Measurements from ENCODE around the gene AJAP1.

Gene AJAP1

GRCh38 chr1:4755864-4756504 is 101.6 kb downstream of the AJAP1 start:
- no peak for TF ChIP-seq CTCF (IDR thresholded peaks at IDR 0.05; ENCODE audit: extremely low read depth, missing control alignments)
- no peak for DNase-seq (ENCODE audit: low spot score)

- DNase-seq (ENCODE audit: low spot score), result no peak
- no peak for TF ChIP-seq CTCF (IDR thresholded peaks at IDR 0.05; ENCODE audit: extremely low read depth, missing control alignments)
Measured at GRCh38 chr1:4756851-4757580, 102.6 kb downstream of the AJAP1 start.

- TF ChIP-seq CTCF (IDR thresholded peaks at IDR 0.05; ENCODE audit: extremely low read depth, missing control alignments), result no peak
- no peak for DNase-seq (ENCODE audit: low spot score)
Measured at GRCh38 chr1:4759671-4760070, 105.3 kb downstream of the AJAP1 start.

GRCh38 chr1:4760088-4760487 is 105.7 kb downstream of the AJAP1 start:
- TF ChIP-seq CTCF (IDR thresholded peaks at IDR 0.05; ENCODE audit: extremely low read depth, missing control alignments), result no peak
- DNase-seq (ENCODE audit: low spot score), result no peak

GRCh38 chr1:4761324-4761723 is 106.9 kb downstream of the AJAP1 start:
- no peak for TF ChIP-seq CTCF (IDR thresholded peaks at IDR 0.05; ENCODE audit: extremely low read depth, missing control alignments)
- no peak for DNase-seq (ENCODE audit: low spot score)

GRCh38 chr1:4762146-4762545 is 107.7 kb downstream of the AJAP1 start:
- DNase-seq (ENCODE audit: low spot score), result no peak
- TF ChIP-seq CTCF (IDR thresholded peaks at IDR 0.05; ENCODE audit: extremely low read depth, missing control alignments), result no peak

GRCh38 chr1:4767308-4767707 is 112.9 kb downstream of the AJAP1 start:
- no peak for TF ChIP-seq CTCF (IDR thresholded peaks at IDR 0.05; ENCODE audit: extremely low read depth, missing control alignments)
- DNase-seq (ENCODE audit: low spot score), result no peak

All from GM20000 (cell line).